Mucosa of stomach (tissue), 1 donor: ENCODE results near the gene TTC39A.

Experiments
- H3K27me3 ChIP-seq: one replicate; pipeline ENCODE4 v1.7.0; 2013; ENCODE audit warnings: mild to moderate bottlenecking, low read length; ENCODE audit not compliant: control insufficient read depth, insufficient read depth
- H3K36me3 ChIP-seq: one replicate; pipeline ENCODE4 v1.7.0; 2013; ENCODE audit warnings: low read length; ENCODE audit not compliant: control insufficient read depth, insufficient read depth
- H3K4me1 ChIP-seq: one replicate; pipeline ENCODE4 v1.7.0; 2013; ENCODE audit warnings: mild to moderate bottlenecking, low read length; ENCODE audit not compliant: control insufficient read depth, insufficient read depth
- H3K4me3 ChIP-seq: one replicate; pipeline ENCODE4 v1.7.0; 2013; ENCODE audit warnings: low read length
- H3K9ac ChIP-seq: one replicate; pipeline ENCODE4 v1.7.0; 2013; ENCODE audit warnings: mild to moderate bottlenecking, low read length, moderate library complexity
- H3K9me3 ChIP-seq: one replicate; pipeline ENCODE4 v1.7.0; 2013; ENCODE audit warnings: mild to moderate bottlenecking, low read length, moderate library complexity; ENCODE audit not compliant: control insufficient read depth
- donor health status: Pancreatic carcinoma.

The TTC39A gene

GRCh38 chr1:51330331-51331201 lies at the start of gene TTC39A:
TTC39A (minus strand) TSS chr1:51330562; CDS start chr1:51330477, 85 bp downstream.
- H3K36me3 ChIP-seq: no peaks in the 10 kb centered on the region
- no peaks in the 10 kb centered on the region for H3K9me3 ChIP-seq
- H3K4me3 ChIP-seq: peak within 1 kb of the TSS; percentile 71
- H3K9ac ChIP-seq: peak within 1 kb of the TSS; percentile 93
- no peaks in the 10 kb centered on the region for H3K27me3 ChIP-seq
- peaks cover 61% of the 10 kb centered on the region for H3K4me1 ChIP-seq

- H3K9ac ChIP-seq: no peak overlapping the region
- H3K4me1 ChIP-seq: no peaks in the 10 kb centered on the region
- no peak overlapping the region for H3K4me3 ChIP-seq
- no peaks in the 10 kb centered on the region for H3K9me3 ChIP-seq
- H3K36me3 ChIP-seq: no peaks in the 10 kb centered on the region
- H3K27me3 ChIP-seq: no peaks in the 10 kb centered on the region
Observed at GRCh38 chr1:51378871-51379270, 48.5 kb upstream of the TTC39A start.

- H3K27me3 ChIP-seq: no peaks in the 10 kb centered on the region
- H3K4me1 ChIP-seq: no peaks in the 10 kb centered on the region
- H3K9me3 ChIP-seq: no peaks in the 10 kb centered on the region
- no peak overlapping the region for H3K9ac ChIP-seq
- no peak overlapping the region for H3K4me3 ChIP-seq
- peaks cover 7% of the 10 kb centered on the region for H3K36me3 ChIP-seq
Observed at GRCh38 chr1:51373898-51374297, 43.5 kb upstream of the TTC39A start.

GRCh38 chr1:51372561-51372960 lies 42.2 kb upstream of the TTC39A start:
- Histone ChIP-seq H3K4me3 (no peak overlapping the region), H3K27me3 (no peaks in the 10 kb centered on the region), H3K4me1 (no peaks in the 10 kb centered on the region), H3K9ac (no peak overlapping the region), H3K9me3 (no peaks in the 10 kb centered on the region), H3K36me3 (peaks cover 7% of the 10 kb centered on the region)

- H3K4me1 ChIP-seq: no peaks in the 10 kb centered on the region
- peaks cover 7% of the 10 kb centered on the region for H3K36me3 ChIP-seq
- no peak overlapping the region for H3K4me3 ChIP-seq
- H3K9ac ChIP-seq: no peak overlapping the region
- no peaks in the 10 kb centered on the region for H3K9me3 ChIP-seq
- no peaks in the 10 kb centered on the region for H3K27me3 ChIP-seq
Observed at GRCh38 chr1:51369171-51369570, 38.8 kb upstream of the TTC39A start.

GRCh38 chr1:51365774-51366173 lies 35.4 kb upstream of the TTC39A start:
- Histone ChIP-seq H3K27me3 (no peaks in the 10 kb centered on the region), H3K36me3 (no peaks in the 10 kb centered on the region), H3K9me3 (no peaks in the 10 kb centered on the region), H3K4me3 (no peak overlapping the region), H3K4me1 (no peaks in the 10 kb centered on the region), H3K9ac (no peak overlapping the region)

- H3K9me3 ChIP-seq: no peaks in the 10 kb centered on the region
- H3K27me3 ChIP-seq: no peaks in the 10 kb centered on the region
- H3K4me3 ChIP-seq: no peak overlapping the region
- peaks cover 3% of the 10 kb centered on the region for H3K36me3 ChIP-seq
- H3K4me1 ChIP-seq: no peaks in the 10 kb centered on the region
- no peak overlapping the region for H3K9ac ChIP-seq
Observed at GRCh38 chr1:51359879-51360278, 29.5 kb upstream of the TTC39A start.

GRCh38 chr1:51355382-51355781 lies 25.0 kb upstream of the TTC39A start:
- H3K4me3 ChIP-seq: no peak overlapping the region
- no peaks in the 10 kb centered on the region for H3K27me3 ChIP-seq
- no peaks in the 10 kb centered on the region for H3K9me3 ChIP-seq
- H3K36me3 ChIP-seq: peaks cover 3% of the 10 kb centered on the region
- H3K9ac ChIP-seq: no peak overlapping the region
- no peaks in the 10 kb centered on the region for H3K4me1 ChIP-seq

- Histone ChIP-seq H3K4me3 (no peak overlapping the region), H3K27me3 (no peaks in the 10 kb centered on the region), H3K9me3 (no peaks in the 10 kb centered on the region), H3K36me3 (peaks cover 3% of the 10 kb centered on the region), H3K9ac (no peak overlapping the region), H3K4me1 (no peaks in the 10 kb centered on the region)
Observed at GRCh38 chr1:51354416-51354815, 24.1 kb upstream of the TTC39A start.

GRCh38 chr1:51351907-51352306 lies 21.5 kb upstream of the TTC39A start:
- no peak overlapping the region for H3K9ac ChIP-seq
- H3K4me3 ChIP-seq: no peak overlapping the region
- no peaks in the 10 kb centered on the region for H3K36me3 ChIP-seq
- H3K4me1 ChIP-seq: no peaks in the 10 kb centered on the region
- H3K27me3 ChIP-seq: no peaks in the 10 kb centered on the region
- no peaks in the 10 kb centered on the region for H3K9me3 ChIP-seq

GRCh38 chr1:51349862-51350261 lies 19.5 kb upstream of the TTC39A start:
- H3K36me3 ChIP-seq: no peaks in the 10 kb centered on the region
- peaks cover 9% of the 10 kb centered on the region for H3K27me3 ChIP-seq
- no peak overlapping the region for H3K9ac ChIP-seq
- peaks cover 10% of the 10 kb centered on the region for H3K4me1 ChIP-seq
- H3K4me3 ChIP-seq: no peak overlapping the region
- no peaks in the 10 kb centered on the region for H3K9me3 ChIP-seq

GRCh38 chr1:51348147-51348527 lies 17.8 kb upstream of the TTC39A start:
- H3K4me3 ChIP-seq: no peak overlapping the region
- H3K4me1 ChIP-seq: peaks cover 10% of the 10 kb centered on the region
- H3K9me3 ChIP-seq: no peaks in the 10 kb centered on the region
- peaks cover 21% of the 10 kb centered on the region for H3K27me3 ChIP-seq
- H3K9ac ChIP-seq: no peak overlapping the region
- H3K36me3 ChIP-seq: no peaks in the 10 kb centered on the region
